PC-3 (cell line): Measurements from ENCODE around the gene NPC1.

Experiments
- CTCF ChIP-seq: fragments of 300-600 bp; sonication (generic); conservative IDR thresholded peaks from 2 replicates; pipeline ENCODE4 v1.5.1; 2017; ENCODE audit warnings: antibody characterized with exemption, low read depth, mild to moderate bottlenecking, low read length
- EZH2 ChIP-seq: fragments of 300-600 bp; sonication (generic); IDR thresholded peaks from one replicate; pipeline ENCODE4 v1.6.1; 2017; ENCODE audit warnings: antibody characterized with exemption, mild to moderate bottlenecking, low read length; ENCODE audit not compliant: unreplicated experiment

GRCh38 chr18:23591011-23591410 is 4.7 kb upstream of the NPC1 start:
- TF ChIP-seq EZH2 = no peak
- no peak for TF ChIP-seq CTCF
